Esophagus squamous epithelium (tissue), 4 donors: ENCODE results near the gene STAM.

Source experiments
- CTCF ChIP-seq, 6 experiments: fragments of 450-650 bp in 4 of 6; fragments of 200-600 bp in 2 of 6; sonication (generic) in 2 of 6; IDR thresholded peaks; one replicate each; pipeline ENCODE4 v1.5.1; 2016 to 2019; ENCODE audit warnings: antibody characterized with exemption in 6 of 6, mild to moderate bottlenecking in 4 of 6, moderate library complexity in 4 of 6
- POLR2A ChIP-seq, 4 donors: fragments of 450-650 bp; IDR thresholded peaks; one replicate each; pipeline ENCODE4 v1.6.1; 2017; ENCODE audit warnings: antibody characterized with exemption in 4 of 4, mild to moderate bottlenecking in 4 of 4, moderate library complexity in 3 of 4

DNA sequence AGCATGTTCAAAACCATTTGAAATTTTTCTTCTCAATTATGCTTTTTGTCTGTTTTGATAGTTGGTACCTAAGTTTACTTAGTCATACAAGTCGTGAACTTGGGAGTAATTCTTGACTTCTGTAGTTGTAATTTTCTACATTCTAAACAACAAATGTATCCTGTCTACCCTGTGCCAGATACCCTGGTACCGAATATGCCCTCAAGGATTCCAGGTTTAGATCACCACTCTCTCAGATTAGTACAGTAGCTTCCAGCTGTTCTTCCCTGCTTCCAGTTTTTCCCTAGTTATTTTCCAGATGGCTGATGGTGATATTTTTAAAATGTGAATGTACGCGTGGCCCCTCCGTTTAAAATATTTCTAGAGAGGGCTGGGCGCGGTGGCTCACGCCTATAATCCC, 6.5 kb downstream of the STAM start:
- TF ChIP-seq CTCF (IDR thresholded peaks at IDR 0.05) = no peak
- TF ChIP-seq POLR2A (IDR thresholded peaks at IDR 0.05) = no peak
